Measurements from ENCODE around the gene ASF1B. TPM values are rescaled to one million over a fixed set of nuclear protein-coding genes. Genes with fewer than 3 reads are reported as not detected.
A peak's percentile ranks its signal among the peaks of the same experiment; 100 is the strongest.

Gene ASF1B
- total RNA-seq, 1 donor = 15.6 TPM

- no peak for DNase-seq (ENCODE audit: low read depth in 2 of 3, low spot score in 2 of 3)
Measured at GRCh38 chr19:14112051-14112808, 24.2 kb downstream of the ASF1B start.

DNA sequence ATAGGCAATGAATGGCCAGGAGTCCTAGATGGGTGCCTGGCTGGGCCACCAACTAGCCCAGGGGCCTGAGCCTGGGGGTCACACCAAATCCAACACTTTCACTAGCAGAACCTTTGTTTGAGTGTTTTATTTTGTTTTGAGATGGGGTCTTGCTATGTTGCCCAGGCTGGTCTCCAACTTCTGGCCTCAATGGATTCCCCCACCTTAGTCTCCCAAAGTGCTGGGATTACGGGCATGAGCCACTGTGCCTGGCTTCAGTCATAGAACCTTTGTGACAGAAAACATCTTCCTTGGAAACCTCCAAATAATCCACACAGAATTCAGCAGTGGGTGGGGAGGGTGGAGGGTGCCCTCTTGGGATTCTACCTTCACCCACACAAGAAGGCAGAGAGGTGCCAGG is 24.9 kb downstream of the ASF1B start:
- DNase-seq (ENCODE audit: low read depth in 2 of 3, low spot score in 2 of 3) = no peak

GRCh38 chr19:14110650-14111049 is 25.7 kb downstream of the ASF1B start:
- DNase-seq (ENCODE audit: low read depth in 2 of 3, low spot score in 2 of 3) = no peak

- DNase-seq (ENCODE audit: low read depth in 2 of 3, low spot score in 2 of 3) = no peak
Measured at GRCh38 chr19:14107581-14108461, 28.6 kb downstream of the ASF1B start.

- DNase-seq (ENCODE audit: low read depth in 2 of 3, low spot score in 2 of 3) = no peak
Measured at GRCh38 chr19:14106840-14107239, 29.5 kb downstream of the ASF1B start.

DNA sequence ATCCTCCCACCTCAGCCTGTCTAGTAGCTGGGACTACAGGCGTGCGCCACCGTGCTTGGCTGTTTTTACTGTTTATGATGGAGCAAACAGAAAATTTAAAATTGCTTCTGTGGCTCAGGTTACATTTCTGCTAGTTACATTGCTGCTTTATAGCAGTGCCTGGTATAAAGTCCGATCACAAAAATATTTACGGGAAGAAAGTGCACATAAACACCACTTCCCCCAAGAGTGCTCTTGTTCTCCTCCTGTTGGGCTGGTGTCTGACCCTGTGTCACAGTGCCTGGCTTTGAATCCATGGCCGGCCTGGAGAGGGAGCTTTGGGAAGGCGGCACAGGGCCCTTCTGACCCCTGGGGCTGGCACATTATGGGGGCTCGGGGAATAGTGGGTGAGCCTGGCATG is 30.7 kb downstream of the ASF1B start:
- no peak for DNase-seq (ENCODE audit: low read depth in 2 of 3, low spot score in 2 of 3)

DNA sequence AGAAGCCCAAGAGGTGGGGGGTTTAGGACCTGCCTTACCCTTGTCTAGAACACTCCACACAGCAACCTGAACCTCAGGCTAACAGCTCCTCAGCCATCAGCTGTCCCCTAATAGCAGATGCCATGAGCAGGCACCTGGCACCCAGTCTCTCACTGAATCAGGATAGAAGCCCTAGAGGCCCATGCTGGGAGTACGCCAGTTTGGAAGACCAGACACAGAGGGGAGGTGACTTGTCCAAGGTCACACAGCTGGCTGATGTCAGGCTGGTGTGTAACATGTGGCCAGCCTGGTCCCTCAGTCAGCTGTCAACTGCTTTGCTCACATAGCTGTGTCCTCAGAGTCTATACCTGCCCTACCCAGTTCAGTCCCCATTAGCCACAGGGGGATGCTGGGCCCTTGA is 33.1 kb downstream of the ASF1B start:
- DNase-seq (ENCODE audit: low read depth in 2 of 3, low spot score in 2 of 3) = no peak

GRCh38 chr19:14102756-14103155 is 33.6 kb downstream of the ASF1B start:
- no peak for DNase-seq (ENCODE audit: low read depth in 2 of 3, low spot score in 2 of 3)

GRCh38 chr19:14102102-14102696 is 34.2 kb downstream of the ASF1B start:
- no peak for DNase-seq (ENCODE audit: low read depth in 2 of 3, low spot score in 2 of 3)

- no peak for DNase-seq (ENCODE audit: low read depth in 2 of 3, low spot score in 2 of 3)
Measured at GRCh38 chr19:14101003-14101545, 35.3 kb downstream of the ASF1B start.

DNA sequence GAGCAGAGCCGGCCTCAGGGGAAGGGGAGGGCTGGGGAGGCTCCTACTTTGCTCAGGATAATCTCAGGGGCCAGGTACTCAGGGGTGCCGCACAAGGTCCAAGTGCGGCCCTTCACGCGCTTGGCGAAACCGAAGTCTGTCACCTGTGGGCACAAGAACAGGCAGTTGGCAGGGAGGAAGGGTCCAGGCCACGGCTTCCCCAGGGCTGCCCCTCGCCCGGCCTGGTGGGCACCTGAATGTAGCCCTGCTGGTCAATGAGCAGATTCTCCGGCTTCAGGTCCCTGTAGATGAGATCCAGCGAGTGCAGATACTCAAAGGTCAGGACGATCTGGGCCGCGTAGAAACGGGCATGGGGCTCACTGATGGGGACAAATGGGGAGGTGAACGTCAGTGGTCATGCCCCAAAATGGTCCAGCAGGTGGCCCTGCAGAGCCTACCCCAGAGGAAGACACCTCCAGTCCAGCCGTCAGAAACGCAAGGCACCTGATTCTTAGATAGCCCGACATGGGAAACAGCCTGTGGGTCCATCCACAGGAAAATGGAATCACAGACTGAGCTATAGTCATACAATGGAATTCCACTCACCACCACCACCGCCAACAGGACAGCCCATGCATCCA is 38.7 kb downstream of the ASF1B start:
- no peak for DNase-seq (ENCODE audit: low read depth in 2 of 3, low spot score in 2 of 3)

DNA sequence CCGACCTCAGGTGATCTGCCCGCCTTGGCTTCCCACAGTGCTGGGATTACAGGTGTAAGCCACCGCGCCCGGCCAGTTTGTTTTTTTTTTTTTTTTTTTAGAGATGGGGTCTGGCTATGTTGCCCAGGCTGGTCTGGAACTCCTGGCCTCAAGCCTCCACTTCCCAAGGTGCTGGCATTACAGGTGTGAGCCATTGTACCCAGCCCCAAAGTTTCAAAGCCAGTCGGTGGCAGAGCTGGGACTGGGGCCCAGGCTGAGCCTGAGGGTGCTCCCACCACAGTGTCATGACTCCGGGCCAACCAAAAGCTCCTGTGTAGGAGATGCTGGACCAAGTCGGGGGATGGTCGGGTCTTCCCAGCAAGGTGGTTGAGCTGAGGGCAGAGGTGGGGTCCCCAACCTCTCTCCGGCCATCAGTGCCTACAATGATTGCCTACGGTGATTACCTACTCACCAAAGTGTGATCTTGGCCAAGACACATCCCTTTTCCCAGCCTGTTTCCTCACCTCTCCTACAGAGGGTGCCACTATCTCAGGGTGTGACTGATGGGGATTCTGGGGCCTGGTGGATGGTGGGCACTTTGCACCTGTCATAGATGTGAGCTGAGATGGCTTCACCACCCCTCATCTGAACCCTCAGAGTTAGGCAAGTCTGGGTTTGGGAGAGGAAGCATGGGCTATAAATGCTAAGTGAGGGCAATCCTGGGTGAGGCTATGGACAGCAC is 40.0 kb downstream of the ASF1B start:
- no peak for DNase-seq (ENCODE audit: low read depth in 2 of 3, low spot score in 2 of 3)

GRCh38 chr19:14094854-14095253 is 41.5 kb downstream of the ASF1B start:
- no peak for DNase-seq (ENCODE audit: low read depth in 2 of 3, low spot score in 2 of 3)

DNA sequence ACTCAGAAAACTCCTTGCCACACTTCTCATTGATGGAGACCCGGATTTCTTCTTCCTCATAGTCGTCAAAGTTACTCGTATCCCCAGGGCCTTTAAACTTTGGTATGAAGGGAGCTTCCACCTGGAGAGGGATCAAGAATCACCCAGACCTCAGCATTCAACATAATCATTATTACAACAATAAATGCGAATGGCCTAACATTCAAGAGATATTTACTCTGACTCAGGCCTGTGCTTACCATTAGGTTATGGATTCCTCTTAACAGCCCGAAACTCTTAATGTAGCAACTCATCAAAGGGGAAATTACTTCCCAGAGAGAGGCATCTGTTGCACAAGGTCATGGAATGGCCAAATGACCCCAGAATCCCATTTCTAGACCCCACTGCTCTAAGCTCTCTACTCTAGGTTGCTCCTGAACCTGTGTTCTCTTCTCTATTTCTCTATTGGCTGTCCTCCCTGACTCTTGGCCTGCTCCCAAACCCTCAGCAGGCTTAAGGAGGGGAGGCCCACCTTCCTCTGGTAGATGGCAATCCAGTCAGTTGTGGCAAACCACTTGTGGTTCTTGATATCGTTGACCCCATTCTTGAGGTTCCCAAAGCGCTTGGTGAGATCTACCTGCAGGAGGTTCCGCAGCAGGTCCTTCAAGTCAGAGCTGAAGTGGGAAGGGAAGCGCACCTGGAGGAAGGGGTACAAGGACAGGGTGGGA is 43.1 kb downstream of the ASF1B start:
- DNase-seq (ENCODE audit: low read depth in 2 of 3, low spot score in 2 of 3) = no peak

GRCh38 chr19:14091813-14092462 is 44.5 kb downstream of the ASF1B start:
- DNase-seq (ENCODE audit: low read depth in 2 of 3, low spot score in 2 of 3) = peak in 2 of 3 donors; percentile 55 to 68

DNA sequence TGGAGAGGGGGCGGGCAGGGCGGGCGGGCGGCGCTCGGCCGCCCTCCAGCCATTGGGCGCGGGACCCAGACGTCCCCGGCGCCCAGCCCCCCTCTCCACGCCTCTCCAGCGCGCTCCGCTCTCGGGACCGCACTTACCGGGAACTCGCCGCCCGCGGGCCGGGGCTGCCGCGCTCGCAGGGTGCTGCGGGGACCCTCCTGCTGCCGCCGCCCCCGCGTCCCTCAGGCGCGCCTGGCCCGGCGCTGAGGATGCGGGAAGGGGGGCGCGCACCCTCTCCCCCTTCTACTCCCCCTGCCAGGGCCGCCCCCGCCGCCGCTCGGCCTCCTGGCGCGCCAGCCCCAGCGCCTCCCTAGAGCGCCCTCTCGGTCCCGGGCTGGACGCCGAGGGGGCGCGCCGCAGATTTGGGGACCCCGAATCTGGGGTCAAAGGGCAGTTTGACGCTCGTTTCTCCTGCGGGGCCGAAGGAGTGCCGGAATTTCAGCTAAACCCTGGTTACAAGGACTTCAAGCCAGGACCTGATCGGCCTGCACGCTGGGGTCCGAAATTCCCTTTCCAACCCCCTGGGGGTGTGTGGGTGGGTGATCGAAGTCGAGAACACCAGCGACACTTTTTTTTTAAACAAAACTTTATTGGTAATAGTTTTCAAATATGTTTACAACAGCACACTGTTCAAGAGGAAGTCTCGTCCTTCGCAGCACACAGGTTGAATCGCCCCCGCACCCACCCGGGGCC is 45.1 kb downstream of the ASF1B start:
- peak in 2 of 3 donors; percentile 86 to 87 for DNase-seq (ENCODE audit: low read depth in 2 of 3, low spot score in 2 of 3)

- peak in 2 of 3 donors; percentile 93 to 96 for DNase-seq (ENCODE audit: low read depth in 2 of 3, low spot score in 2 of 3)
Measured at GRCh38 chr19:14090509-14091080, 45.8 kb downstream of the ASF1B start, which contains the start of gene SAMD1. Gene SAMD1, minus strand, starts transcription at chr19:14090751.
